ENCODE measurements around the gene CADM4. TPM values are rescaled to one million over a fixed set of nuclear protein-coding genes. Genes with fewer than 3 reads are reported as not detected.

The CADM4 gene
- total and polyA plus RNA-seq, 9 of the 15 experiments (the other 6 are each of a cell fraction or from before 2014, with no cell fraction given), result 0.03 to 4.6 (median 1.3) TPM

- TF ChIP-seq KLF16 (IDR thresholded peaks at IDR 0.05) (no peak), PTTG1 (tag; IDR thresholded peaks at IDR 0.05; ENCODE audit: low read depth) (no peak), MTA1 (IDR thresholded peaks at IDR 0.05; ENCODE audit: borderline replicate concordance) (no peak), TAF1 (IDR thresholded peaks at IDR 0.05; ENCODE audit: control insufficient read depth, extremely low read depth, insufficient read depth, low read length, severe bottlenecking) (no peak), SRF (CRISPR knock-in tag; IDR thresholded peaks at IDR 0.05) (no peak), BRD4 (IDR thresholded peaks at IDR 0.05) (no peak), SRSF3 (IDR thresholded peaks at IDR 0.05; ENCODE audit: insufficient read depth, low read length) (no peak), NR2C1 (IDR thresholded peaks at IDR 0.05) (no peak), NR2C1 (tag; IDR thresholded peaks at IDR 0.05) (no peak), IFI16 (CRISPR knock-in tag; IDR thresholded peaks at IDR 0.05) (no peak), FOXA1 (IDR thresholded peaks at IDR 0.05; ENCODE audit: borderline replicate concordance) (no peak), MEIS2 (IDR thresholded peaks at IDR 0.05; ENCODE audit: partially characterized antibody) (peak; percentile 4), GATAD2A (IDR thresholded peaks at IDR 0.05) (0 out of 2 replicates have a peak, but pooled peaks have one; percentile 38), ZNF778 (CRISPR knock-in tag; IDR thresholded peaks at IDR 0.05) (no peak), HOXB6 (CRISPR knock-in tag; IDR thresholded peaks at IDR 0.05; ENCODE audit: borderline replicate concordance) (no peak), PHF21A (IDR thresholded peaks at IDR 0.05; ENCODE audit: borderline replicate concordance, low read depth) (no peak), ZNF511 (CRISPR knock-in tag; IDR thresholded peaks at IDR 0.05) (no peak), TFAP4 (CRISPR knock-in tag; IDR thresholded peaks at IDR 0.05; ENCODE audit: borderline replicate concordance) (peak; percentile 22; the same call in 1 of the 2 replicates)
- TF ChIP-seq, protein P1, sequence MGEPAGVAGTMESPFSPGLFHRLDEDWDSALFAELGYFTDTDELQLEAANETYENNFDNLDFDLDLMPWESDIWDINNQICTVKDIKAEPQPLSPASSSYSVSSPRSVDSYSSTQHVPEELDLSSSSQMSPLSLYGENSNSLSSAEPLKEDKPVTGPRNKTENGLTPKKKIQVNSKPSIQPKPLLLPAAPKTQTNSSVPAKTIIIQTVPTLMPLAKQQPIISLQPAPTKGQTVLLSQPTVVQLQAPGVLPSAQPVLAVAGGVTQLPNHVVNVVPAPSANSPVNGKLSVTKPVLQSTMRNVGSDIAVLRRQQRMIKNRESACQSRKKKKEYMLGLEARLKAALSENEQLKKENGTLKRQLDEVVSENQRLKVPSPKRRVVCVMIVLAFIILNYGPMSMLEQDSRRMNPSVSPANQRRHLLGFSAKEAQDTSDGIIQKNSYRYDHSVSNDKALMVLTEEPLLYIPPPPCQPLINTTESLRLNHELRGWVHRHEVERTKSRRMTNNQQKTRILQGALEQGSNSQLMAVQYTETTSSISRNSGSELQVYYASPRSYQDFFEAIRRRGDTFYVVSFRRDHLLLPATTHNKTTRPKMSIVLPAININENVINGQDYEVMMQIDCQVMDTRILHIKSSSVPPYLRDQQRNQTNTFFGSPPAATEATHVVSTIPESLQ (CRISPR knock-in tag; IDR thresholded peaks at IDR 0.05), result no peak
- TF ChIP-seq, protein P2, sequence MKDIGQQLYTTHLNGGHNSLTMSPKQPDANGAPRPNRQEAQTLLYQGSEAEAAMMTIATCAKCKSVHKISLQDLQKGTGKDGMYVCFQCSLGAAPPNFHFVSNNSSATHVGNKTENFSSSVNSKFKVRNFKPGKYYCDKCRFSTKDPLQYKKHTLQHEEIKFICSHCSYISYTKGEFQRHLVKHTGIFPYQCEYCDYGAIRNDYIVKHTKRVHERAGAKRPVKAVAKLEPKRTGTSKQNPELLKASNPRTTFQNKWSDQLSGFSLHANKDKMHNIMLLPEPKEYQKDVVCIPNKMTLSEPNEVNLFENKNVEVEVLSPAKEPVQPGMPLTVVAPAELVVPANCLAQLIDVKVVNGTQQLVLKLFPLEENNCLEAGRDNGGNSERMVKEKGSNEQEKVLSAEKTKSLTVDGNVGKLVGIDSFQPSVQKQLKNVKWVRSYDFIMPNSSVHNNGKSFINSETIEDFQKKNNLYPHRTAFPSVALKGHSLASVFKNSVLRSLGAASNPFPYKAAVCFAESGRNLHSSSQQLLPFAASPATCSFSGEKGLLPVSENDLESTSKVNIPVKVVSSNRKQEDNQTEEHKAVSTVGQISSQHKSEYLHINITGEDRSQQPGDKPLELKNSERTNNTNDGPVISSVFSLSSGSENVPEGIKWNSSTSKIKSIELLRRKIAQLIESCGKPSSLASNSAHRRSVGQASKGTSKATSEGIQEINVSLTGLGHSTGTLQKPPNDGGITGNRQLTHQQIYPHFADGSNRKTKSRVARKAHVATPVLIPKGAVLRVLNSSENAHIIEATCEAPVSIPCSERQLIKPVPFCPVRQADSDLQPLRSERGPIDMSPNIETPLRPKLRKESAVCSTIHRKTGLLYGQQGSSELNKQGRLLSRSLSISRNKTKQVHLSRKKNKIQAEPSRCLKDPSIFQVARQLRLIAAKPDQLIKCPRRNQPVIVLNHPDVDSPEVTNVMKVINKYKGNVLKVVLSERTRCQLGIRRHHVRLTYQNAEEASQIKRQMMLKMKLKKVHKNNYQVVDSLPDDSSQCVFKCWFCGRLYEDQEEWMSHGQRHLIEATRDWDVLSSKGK (CRISPR knock-in tag; IDR thresholded peaks at IDR 0.05), result no peak
Observed at GRCh38 chr19:43620061-43621001, 19.3 kb downstream of the CADM4 start (continued).
